HG02759 (cell line): ENCODE results near the gene TPI1.
"Not testable (repeated sequence)": the region's sequence is repeated elsewhere in the genome, so short reads cannot be mapped to it uniquely, and the experiment has no call there.

Experiments
- ATAC-seq: cut with Tn5 transposase; IDR thresholded peaks from one replicate; pipeline ENCODE4 v1.9.1; 2021; ENCODE audit warnings: mild to moderate bottlenecking, moderate library complexity; ENCODE audit not compliant: unreplicated experiment

TPI1 gene

DNA sequence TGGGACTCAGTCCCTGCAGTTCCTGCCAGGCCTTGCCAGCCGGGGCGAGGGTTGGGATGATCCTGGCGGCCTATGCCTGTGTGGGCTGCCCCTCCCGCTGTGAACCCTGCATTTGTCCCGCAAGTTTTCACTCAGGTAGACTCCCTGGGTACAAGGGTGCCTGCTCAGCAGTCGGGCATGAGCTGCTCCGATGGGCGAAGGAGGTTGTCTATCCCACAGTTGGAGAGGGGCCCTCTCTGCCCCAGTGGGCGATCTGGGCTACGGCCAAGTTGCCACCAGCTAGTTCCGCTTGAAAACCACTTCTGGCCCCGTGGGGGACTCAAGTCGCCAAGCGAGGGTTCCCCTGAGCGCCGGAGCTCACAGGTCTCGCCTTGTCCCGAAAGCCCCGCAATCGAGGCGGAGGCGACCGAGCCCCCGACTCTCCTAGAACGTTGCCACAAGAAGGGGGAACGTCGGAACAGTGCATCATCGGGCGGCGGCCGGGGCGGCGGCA is 365 bp upstream of the TPI1 start:
- peak; percentile 18 for ATAC-seq

DNA sequence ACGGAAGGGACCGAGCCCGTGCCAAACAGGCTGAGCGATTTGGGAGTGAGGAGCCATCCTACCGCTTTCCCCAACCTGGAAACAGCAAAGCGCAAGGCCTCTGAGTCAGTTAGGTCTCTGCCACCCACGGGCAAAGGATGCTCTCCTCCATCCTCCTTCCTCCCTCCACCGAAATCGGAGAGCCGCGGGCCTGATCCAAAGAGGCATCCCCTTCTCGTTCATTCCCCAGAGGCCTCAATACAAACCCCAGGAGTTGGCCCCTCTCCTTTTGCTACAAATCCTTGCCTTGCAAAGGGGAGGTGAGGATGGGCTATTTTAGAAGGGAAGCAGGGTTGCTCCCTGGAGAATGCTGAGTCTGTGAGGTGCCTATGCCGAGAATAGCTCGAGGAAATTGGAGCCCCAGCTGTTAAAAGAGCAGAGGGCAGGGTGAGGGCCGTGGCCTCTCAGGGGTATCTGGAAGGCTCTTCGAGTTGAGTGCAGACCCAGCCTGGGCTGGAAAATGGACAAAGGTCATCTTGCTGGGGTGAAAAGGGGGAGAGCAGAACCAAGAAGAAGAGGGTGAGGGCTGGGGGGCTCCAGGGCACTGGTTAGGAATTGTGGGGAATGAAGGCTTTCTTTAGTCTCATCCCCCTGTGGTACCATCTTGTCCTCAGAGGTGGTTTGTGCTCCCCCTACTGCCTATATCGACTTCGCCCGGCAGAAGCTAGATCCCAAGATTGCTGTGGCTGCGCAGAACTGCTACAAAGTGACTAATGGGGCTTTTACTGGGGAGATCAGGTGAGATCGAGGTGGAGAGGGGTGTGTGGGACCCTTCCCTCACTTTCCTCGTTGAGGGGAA is 1.1 kb downstream of the TPI1 start:
- no peak for ATAC-seq

DNA sequence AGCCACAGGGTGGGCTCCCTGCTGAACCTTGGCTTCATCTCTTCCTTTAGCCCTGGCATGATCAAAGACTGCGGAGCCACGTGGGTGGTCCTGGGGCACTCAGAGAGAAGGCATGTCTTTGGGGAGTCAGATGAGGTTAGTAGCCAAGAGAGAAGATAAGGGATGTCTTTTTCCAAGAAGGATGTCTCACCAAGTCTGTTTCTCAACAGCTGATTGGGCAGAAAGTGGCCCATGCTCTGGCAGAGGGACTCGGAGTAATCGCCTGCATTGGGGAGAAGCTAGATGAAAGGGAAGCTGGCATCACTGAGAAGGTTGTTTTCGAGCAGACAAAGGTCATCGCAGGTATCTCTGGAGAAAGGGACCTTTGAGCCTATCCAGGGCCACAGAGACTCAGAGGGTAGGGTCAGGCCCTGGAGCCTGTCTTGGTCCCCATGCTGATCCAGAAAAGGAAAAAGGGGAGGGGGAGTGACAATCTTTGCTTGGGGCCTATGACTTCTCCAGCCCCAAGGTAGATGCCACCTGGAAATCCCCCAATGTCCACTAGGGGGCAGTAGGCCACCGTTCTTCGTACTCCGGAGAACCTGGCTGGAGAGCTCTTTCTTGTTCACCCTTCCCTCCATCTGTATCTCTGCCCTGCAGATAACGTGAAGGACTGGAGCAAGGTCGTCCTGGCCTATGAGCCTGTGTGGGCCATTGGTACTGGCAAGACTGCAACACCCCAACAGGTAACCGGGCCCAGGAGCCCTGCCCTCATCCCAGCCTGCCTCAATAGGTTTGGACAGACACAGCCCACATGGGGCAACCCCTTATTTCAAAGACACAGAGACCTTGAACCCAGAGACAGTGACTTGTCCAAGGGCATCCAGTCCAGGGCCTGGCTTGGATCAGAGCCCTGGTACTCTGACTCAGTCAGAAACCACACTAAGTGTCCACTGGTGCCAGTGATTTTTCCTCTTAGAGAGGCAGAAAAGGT is 2.0 kb downstream of the TPI1 start:
- no peak for ATAC-seq

DNA sequence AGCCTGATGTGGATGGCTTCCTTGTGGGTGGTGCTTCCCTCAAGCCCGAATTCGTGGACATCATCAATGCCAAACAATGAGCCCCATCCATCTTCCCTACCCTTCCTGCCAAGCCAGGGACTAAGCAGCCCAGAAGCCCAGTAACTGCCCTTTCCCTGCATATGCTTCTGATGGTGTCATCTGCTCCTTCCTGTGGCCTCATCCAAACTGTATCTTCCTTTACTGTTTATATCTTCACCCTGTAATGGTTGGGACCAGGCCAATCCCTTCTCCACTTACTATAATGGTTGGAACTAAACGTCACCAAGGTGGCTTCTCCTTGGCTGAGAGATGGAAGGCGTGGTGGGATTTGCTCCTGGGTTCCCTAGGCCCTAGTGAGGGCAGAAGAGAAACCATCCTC is 3.0 kb downstream of the TPI1 start:
- ATAC-seq: not testable (repeated sequence)

DNA sequence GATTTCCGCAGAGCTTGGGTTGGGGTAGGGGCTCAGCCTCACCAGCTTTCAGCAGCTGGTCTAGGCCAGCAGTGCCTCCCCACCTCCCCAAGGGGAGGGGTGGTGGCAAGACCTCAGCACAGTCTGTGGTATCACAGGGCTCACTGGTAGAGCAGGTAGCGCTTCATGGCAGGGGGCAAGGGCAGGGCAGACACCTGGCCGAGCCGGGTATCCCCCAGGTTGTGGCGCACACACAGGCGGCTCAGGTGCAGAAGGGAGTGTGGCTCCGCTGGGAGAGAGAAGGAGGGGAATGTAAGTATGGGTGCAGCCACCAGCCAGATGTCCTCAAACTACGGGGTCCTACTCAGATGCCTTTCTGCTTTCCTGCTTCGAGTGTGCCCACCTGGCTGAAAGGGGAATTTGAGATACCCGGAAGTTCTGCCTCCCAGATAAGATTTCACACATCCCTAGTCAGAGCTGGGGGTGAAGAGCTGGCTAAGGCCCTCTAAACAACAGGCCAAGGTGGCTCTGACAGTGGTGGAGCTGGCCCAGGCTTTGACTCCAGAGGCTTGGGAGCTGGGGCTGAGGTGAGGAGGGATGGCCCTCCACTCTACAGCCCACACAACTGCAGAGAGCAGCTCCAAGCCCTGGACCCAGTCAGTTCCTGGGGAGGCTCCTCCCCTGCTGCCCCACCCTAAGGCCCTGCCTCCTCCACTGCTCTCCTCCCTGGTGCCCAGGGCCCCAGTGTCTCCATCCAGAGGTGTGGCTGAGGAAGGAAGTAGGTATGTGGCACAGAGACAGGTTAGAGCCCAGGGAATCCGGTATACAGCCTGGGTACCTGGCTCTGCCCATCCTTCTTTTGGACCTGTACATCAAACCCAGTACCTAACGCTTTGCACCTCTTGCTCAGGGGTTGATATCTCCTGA is 4.0 kb downstream of the TPI1 start:
- ATAC-seq: no peak

DNA sequence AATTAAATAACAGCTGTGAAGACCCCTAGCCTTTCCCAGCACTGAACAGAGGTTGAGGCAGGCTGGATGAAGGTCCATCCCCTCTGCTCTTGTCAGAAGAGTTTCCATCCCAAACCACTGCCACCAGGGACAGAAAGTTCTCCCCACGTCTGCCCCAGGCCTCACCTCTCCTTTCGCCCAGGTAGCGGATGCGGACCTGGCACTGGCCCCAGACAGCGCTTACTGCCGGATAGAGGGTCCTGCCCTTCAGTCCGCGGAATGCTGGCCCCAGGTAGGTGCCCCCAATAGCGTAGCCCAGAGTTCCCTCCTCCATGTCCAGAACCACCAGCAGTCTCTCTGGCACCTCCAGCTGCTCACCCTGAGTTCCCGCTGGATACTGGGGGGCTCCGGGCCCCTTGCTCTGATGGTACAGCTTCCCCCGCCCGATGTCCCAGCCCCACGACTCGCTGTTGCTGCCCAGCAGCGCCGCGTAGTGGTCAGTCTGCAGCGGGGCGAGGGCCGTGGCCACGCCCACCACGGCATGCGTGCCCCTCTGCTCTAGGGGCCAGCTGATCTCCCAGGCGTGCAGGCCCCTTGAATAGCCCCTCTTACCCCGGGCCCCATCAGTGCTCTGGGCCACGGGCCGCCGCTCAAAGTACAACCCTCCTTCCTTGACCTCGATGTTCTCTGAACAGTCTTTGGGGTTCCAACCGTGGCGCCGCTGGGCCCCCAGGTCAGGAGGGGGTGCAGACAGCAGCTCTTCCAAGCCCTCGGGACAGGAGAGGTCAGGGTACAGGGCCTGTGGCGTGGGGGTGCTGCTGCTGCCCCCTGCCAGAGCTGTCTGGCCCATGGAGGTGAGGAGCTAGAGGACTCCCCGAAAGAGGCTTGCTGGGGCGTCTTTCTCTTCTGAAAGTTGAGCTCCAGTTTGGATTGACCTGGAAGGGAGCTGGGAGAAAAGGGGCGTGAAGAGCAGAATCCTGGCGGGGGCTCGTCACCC is 5.0 kb downstream of the TPI1 start:
- ATAC-seq: no peak

DNA sequence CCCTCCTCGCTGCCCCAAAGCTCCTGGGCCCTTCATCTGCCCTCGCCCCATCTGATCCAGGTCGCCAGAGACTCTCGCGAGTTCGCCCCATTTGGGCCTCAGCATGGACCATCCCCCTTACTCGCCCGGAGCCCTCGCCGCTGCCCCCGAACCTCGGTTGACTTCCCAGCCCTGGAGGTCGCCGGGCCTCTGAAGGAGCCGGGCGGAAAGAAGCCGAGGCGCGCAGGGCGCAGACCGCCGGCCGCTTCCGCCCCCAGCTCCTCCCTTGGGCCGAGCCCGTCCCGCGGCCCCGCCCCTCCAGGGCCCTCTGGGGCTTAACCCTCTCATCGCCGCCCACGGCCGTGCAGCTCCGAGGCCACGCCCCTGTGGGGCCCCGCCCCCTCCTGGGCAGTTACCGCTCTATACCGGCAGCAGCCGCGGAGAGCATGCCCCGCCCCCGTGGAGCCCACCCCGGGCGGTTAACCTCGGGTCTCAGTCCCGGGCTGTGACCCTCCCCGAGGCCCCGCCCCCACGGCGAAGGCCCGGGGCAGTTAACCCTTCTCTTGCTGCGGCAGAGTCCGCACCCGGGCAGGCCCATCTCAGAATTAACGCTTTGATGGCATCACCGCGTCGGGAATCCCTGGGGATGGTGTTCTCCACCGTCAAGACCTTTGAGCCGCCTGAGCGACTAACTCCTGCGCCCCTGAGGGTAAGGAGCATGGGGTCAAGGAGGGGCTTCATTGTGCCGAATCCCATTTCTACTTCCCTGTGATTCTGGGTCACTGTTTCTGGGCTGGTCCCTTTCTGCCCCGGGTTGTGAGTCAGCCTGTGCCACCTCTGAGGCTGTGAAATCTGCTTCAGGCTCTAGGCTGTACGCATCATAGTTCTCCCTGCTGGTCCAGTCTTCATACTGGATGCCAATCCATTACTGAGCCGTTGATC is 6.0 kb downstream of the TPI1 start, which contains the start of gene SPSB2:
SPSB2 (minus strand) TSS at position 210 of the 921 bp plus-strand sequence. CDS start 402 bp downstream, outside the sequence.
- ATAC-seq: peak; percentile 86

DNA sequence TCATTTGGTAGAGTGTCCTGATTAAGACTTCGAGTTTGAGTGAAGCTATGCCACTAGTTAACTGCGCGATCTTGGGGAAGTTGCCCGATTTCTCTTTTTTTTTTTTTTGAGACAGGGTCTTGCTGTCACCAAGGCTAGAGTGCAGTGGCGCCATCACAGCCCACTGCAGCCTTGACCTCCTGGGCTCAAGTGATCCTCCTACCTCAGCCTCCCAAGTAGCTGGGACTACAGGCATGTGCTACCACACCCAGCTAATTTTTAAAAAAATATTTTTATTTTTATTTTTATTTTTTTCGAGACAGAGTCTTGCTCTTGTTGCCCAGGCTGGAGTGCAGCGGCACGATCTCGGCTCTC is 6.7 kb downstream of the TPI1 start:
- ATAC-seq: not testable (repeated sequence)

DNA sequence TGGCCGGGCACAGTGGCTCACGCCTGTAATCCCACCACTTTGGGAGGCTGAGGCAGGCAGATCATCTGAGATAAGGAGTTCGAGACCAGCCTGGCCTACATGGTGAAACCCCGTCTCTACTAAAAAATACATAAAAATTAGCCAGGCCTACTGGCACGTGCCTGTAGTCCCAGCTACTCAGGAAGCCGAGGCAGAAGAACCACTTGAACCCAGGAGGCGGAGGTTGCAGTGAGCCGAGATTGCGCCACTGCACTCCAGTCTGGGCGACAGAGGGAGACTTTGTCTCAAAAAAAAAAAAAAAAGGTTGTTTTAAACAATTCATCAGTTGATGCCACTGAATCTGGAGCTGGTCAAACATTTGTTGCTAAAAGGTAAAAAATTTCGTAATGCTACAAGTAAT is 12.5 kb downstream of the TPI1 start:
- ATAC-seq: not testable (repeated sequence)

DNA sequence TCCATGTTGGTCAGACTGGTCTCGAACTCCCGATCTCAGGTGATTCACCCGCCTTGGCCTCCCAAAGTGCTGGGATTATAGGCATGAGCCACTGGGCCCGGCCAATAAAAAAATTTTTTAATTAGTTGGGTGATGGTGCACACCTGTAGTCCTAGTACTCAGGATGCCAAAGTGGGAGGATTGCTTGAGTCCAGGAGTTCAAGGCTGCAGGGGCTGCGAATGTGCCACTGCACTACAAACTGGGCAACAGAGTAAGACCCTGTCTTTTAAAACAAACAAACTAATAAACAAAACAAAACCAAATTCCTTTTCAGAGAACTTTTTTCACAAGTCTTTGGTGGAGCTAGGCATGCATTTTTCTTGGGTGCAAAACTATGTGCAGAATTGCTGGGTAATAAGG is 15.9 kb downstream of the TPI1 start:
- ATAC-seq: no peak

DNA sequence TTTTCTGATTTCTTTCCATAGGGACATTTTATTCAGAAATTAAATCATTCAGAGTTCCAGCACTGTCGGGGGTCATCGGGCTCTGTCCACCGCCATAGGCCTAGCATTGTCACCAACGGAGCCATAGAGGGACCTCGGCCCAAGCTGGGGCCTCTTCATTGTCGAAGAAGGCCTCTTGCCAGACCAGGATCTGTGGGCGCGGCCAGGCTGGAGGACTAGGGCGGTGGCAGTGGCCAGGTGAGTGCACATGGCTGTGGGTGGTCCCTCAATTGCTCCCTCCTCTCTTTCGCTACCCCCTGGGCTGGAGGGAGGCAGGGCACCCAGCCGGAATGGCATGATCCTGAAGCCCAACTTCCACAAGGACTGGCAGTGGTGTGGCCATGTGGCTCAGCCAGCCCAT is 16.4 kb downstream of the TPI1 start:
- no peak for ATAC-seq

DNA sequence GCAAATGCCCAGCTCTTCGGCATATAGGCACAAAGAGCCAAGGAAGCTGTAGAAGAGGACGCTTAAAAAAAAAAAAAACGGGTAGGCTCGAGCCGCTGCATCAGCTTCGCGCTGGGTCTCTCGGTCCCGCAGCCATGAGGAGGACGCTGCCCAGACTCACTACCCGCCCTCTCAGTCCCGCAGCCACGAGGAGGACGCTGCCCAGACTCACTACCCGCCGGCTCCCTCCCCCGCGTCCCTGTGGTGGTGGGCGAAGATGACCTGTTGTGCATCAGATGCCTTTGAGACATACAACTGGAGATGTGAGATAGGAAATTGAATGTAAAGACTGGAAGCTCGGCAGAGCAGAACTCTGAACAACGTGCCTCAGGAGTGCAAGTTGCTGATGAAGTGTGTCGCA is 17.2 kb downstream of the TPI1 start:
- ATAC-seq: no peak

DNA sequence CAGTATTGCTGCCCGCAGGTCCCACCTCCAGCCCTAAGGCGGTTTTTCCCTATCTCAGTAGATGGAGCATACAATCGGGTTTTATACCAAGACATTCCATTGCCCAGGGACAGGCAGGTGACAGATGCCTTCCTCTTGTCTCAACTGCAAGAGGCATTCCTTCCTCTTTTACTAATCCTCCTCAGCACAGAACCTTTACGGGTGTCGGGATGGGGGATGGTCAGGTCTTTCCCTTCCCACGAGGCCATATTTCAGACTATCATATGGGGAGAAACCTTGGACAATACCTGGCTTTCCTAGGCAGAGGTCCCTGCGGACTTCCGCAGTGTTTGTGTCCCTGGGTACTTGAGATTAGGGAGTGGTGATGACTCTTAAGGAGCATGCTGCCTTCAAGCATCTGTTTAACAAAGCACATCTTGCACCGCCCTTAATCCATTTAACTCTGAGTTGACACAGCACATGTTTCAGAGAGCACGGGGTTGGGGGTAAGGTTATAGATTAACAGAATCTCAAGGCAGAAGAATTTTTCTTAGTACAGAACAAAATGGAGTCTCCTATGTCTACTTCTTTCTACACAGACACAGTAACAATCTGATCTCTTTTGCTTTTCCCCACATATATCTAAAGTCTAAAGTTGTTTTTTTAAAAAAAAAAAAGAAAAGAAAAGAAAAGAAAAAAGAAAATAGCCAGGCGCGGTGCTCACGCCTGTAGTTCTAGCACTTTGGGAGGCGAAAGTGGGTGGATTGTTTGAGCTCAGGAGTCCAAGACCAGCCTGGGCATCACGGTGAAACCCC is 19.1 kb downstream of the TPI1 start:
- ATAC-seq: not testable (repeated sequence)

DNA sequence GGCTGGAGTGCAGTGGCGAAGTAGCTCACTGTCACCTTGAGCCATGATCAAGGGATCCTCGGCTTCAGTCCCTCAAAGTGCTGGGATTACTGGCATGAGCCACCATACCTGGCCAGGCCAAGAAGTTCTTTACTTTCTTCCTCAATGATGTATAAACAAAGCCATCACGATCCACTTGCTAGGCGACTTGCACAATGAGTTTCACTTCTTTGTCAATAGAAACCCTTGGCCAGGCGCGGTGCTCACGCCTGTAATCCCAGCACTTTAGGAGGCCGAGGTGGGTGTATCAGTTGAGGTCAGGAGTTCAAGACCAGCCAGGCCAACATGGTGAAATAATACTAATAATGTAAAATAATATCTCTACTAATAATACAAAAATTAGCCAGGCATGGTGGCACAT is 20.1 kb downstream of the TPI1 start:
- ATAC-seq: no peak

DNA sequence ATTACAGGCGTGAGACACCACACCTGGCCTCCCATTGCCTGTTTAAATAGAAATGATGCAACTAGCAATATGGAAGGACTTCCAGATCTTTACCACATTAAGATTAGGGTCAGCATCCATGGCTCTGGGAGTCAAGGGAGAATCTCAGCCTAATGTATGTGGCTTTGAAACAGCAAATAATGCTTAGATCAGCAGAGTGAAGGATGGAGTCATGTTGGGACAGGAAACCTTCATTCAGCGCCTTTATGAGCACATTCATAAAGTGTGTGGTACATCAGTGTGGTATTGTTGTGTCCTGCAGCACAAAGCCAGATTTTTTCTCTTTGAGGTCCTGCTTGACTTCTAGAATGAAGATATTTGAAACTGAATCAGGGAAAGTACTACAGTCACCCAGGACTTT is 21.0 kb downstream of the TPI1 start:
- no peak for ATAC-seq

DNA sequence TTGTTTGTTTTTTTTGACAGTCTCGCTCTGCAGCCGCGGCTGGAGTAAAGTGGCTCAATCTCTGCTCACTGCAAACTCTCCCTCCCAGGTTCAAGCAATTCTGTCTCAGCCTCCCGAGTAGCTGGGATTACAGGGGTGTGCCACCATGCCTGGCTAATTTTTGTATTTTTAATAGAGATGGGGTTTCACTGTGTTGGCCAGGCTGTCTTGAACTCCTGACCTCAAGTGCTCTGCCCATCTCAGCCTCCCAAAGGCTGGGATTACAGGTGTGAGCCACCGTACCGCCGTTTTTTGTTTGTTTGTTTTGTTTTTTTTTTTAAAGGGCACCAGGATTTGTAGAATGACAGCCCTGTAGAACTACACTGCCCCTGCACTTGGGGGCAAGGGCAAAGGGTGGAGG is 21.5 kb downstream of the TPI1 start:
- not testable (repeated sequence) for ATAC-seq

DNA sequence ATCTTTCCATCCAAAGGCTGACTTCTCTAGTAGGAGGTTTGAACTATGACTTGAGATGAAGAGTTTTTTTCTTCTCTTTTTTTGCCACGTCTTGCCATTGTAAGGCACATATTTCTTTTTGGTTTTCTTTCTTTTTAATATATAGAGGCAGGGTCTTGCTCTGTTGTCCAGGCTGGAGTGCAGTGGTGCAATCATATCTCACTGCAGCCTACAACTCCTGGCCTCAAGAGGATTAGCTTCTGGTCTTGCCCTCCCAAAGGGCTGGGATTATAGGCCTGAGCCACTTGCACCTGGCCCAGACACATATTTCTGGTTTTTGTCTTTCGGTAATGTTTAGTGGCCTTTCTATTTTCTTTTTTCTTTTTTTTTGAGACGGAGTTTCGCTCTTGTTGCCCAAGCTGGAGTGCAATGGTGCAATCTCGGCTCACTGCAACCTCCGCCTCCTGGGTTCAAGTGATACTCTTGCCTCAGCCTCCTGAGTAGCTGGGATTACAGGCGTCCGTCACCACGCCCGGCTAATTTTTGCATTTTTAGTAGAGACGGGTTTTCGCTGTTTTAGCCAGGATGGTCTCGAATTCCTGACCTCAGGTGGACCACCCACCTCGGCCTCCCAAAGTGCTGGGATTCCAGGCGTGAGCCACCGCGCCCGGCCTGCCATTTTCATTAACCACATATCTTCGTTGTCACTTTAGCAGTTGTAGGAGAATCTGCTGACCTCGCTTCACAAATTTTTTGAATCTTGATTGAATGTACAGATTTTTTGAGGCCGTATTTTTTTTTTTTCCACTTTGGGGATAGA is 22.6 kb downstream of the TPI1 start:
- not testable (repeated sequence) for ATAC-seq
